ES-I3 (cell line): ENCODE data around the gene CERS6.

ENCODE experiments used
- H3K36me3 ChIP-seq: 2 replicates; pipeline ENCODE4 v1.6.1; 2013; ENCODE audit warnings: mild to moderate bottlenecking, low read length, control low read depth, moderate library complexity; ENCODE audit not compliant: insufficient read depth
- H3K4me1 ChIP-seq: 2 replicates; pipeline ENCODE4 v1.6.1; 2013; ENCODE audit warnings: mild to moderate bottlenecking, control low read depth, low read length; ENCODE audit not compliant: insufficient read depth
- H3K9ac ChIP-seq: 2 replicates; pipeline ENCODE4 v1.6.1; 2013; ENCODE audit warnings: low read depth, mild to moderate bottlenecking, low read length, moderate library complexity
- H3K9me3 ChIP-seq: 2 replicates; pipeline ENCODE4 v1.6.1; 2013; ENCODE audit warnings: mild to moderate bottlenecking, low read length, moderate library complexity; ENCODE audit not compliant: control insufficient read depth, insufficient read depth

CERS6 gene

DNA sequence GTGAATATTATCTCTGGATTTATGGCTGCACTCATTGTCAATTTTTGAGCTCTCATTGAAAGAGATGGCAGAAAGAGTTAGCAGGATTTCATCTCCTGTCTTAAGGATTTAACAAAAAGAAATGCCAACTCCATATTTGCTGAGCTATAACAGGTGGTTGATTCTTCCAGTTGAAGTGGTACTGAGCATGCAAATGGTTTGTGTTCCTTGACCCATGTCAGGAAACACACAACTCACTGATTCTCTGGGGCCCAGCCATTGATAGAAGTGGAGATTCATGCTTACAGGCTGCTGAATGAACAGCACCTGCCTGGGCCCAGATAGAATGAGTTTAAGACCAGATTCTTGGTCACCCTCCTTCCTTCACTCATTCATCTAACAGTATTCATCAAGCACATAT lies 128.8 kb downstream of the CERS6 start:
- Histone ChIP-seq H3K36me3 (peaks cover 3% of the 10 kb centered on the region; the same call in 1 of the 2 replicates), H3K4me1 (peaks cover 9% of the 10 kb centered on the region), H3K9ac (no peak overlapping the region), H3K9me3 (no peaks in the 10 kb centered on the region)

DNA sequence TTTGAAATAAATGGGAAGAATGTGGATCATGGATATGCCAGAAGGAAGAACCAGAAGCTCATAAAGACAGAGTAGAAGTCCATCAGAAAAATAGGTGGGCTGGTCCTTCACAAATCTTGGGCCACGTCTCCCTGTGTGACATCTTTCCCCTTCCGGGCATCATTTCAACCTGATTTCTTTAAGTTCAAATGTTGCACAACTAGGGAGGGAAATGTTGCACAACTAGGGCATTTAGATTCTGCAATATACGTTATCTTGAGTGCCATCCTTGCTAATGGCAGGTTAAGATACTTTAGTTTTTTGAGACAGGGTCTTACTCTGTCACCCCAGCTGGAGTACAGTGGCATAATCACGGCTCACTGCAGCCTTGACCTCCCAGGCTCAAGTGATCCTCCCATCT lies 129.6 kb downstream of the CERS6 start:
- no peaks in the 10 kb centered on the region for H3K9me3 ChIP-seq
- H3K4me1 ChIP-seq = peaks cover 12% of the 10 kb centered on the region
- H3K36me3 ChIP-seq = peaks cover 3% of the 10 kb centered on the region; the same call in 1 of the 2 replicates
- H3K9ac ChIP-seq = no peak overlapping the region

GRCh38 chr2:168587307-168587706 lies 131.2 kb downstream of the CERS6 start:
- Histone ChIP-seq H3K36me3 (peaks cover 3% of the 10 kb centered on the region; the same call in 1 of the 2 replicates), H3K9ac (no peak overlapping the region), H3K4me1 (peaks cover 18% of the 10 kb centered on the region), H3K9me3 (no peaks in the 10 kb centered on the region)

DNA sequence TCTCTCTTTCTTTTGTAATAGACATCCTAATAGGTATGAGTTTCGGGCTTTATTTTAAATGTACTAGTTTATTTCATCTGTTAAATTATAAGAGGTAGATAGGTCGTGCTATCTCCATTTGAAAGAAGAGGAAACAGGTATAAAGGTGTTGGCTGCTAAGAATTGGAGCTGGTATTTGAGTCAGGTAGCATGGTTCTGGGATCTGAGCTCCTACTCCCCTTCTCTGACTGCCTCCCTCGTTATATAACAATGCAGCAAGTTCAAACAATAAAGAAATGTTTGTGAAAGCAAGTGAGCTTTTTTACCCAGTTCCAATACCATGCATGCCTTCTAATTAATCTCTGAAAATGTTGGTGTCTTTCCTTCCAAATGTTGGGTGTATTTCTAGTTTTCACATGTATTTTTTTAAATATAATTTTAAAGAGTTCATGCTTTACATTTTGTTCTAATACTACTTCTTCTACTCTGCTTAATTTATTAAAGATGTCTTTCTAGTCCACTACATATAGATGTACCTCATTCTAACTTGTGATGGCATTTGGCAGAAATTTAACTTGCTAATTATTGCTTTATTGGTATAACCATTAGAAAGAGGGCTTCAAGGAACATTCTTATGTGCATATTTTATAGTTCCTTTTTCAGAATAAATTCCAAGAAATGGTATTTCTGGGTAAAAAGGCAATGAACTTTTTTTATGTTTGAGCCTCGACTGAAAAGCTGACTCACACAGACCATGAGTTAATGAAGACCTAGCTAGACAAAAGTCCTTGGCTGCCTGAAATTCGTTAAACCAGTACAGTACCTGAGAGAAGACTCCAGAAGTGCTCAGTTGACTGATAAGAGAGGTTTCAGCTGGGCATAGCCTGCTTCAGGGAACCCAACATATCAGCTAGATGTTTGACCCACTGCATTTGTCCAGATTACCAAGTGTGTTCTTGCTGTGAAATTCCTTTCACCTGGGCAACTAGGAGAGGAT lies 133.5 kb downstream of the CERS6 start:
- no peak overlapping the region for H3K9ac ChIP-seq
- no peaks in the 10 kb centered on the region for H3K9me3 ChIP-seq
- H3K4me1 ChIP-seq = peaks cover 26% of the 10 kb centered on the region
- H3K36me3 ChIP-seq = no peaks in the 10 kb centered on the region

GRCh38 chr2:168592181-168592831 lies 136.2 kb downstream of the CERS6 start:
- Histone ChIP-seq H3K4me1 (peaks cover 26% of the 10 kb centered on the region), H3K36me3 (no peaks in the 10 kb centered on the region), H3K9me3 (no peaks in the 10 kb centered on the region), H3K9ac (no peak overlapping the region)

GRCh38 chr2:168593713-168594112 lies 137.6 kb downstream of the CERS6 start:
- H3K4me1 ChIP-seq = peaks cover 26% of the 10 kb centered on the region
- no peaks in the 10 kb centered on the region for H3K36me3 ChIP-seq
- no peaks in the 10 kb centered on the region for H3K9me3 ChIP-seq
- H3K9ac ChIP-seq = no peak overlapping the region

GRCh38 chr2:168594778-168595177 lies 138.7 kb downstream of the CERS6 start:
- H3K4me1 ChIP-seq = peaks cover 18% of the 10 kb centered on the region
- no peak overlapping the region for H3K9ac ChIP-seq
- H3K9me3 ChIP-seq = no peaks in the 10 kb centered on the region
- no peaks in the 10 kb centered on the region for H3K36me3 ChIP-seq

DNA sequence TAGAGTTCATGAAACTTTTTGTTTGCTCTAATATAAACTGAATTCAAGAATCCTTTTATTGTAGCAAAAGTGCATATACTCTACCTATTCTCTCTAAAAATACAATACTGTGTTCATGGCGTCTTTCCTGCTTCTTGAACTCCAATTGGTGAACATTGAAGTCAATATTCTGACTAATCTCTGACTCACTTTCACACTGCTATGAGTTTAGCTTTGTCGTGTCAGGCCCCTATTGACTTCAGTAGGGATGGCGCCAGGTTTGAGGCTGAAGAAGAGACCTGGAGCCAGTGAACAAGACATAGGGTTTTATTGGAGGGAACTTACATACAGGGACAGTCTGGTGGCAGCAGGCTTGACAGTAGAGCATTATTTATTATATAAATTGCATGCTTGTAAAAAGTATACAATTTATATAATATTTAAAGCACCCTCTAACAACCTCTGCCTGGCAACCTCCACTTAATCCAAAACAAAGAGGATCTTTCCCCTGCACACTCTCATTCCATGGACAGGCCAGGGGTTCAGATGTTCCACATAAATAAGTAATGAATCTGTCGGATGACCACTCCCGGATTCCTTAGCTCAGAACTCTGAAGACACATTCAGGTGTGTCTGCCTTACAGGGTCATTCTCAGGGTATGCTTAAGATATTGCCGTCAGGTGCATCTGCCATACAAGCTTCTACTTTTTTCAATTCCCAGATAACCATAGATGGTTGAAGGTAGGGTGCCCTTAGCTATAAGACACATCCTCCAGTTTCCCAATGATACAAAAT lies 141.0 kb downstream of the CERS6 start:
- peaks cover 10% of the 10 kb centered on the region for H3K4me1 ChIP-seq
- H3K9ac ChIP-seq = no peak overlapping the region
- no peaks in the 10 kb centered on the region for H3K9me3 ChIP-seq
- H3K36me3 ChIP-seq = no peaks in the 10 kb centered on the region

DNA sequence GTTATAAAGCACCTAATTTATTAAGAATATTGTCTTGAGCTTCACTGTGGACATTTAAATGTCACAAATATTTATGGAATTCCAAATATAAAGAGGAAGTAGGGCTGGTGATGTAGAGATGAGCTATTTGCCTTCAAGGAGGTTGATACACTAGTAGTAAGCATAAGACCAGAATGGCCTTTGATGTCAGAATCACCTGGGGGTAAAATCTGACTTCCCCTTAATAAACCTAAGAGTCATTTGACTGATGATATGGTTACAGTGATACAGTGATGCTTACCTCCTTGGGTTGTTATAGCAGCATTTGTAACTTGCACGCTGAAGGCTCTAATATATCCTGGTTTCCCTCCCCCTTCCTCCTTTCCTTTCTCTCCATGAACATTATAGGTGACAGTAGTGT lies 143.7 kb downstream of the CERS6 start:
- no peaks in the 10 kb centered on the region; the same call in 1 of the 2 replicates for H3K9me3 ChIP-seq
- no peaks in the 10 kb centered on the region for H3K36me3 ChIP-seq
- no peaks in the 10 kb centered on the region for H3K4me1 ChIP-seq
- H3K9ac ChIP-seq = no peak overlapping the region

DNA sequence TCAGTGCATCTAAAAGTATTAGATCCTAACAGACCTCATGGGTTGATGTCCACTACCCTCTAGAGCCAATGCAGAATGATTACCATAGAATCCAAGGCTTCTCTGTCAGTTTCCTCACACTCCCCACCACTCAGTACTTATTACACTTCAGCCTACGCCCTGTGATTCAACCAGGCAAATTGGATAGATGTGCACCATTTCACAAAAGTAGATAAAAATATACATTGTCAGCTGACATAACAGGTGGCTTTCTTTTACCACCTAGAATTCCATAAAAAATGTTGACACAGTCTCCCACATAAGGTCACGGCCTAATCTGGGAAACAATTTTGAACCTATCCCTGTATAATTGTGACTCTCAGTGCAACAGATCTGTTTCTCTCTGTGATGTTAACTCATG lies 144.9 kb downstream of the CERS6 start:
- peaks cover 1% of the 10 kb centered on the region; the same call in 1 of the 2 replicates for H3K36me3 ChIP-seq
- no peaks in the 10 kb centered on the region for H3K4me1 ChIP-seq
- H3K9ac ChIP-seq = no peak overlapping the region
- peaks cover 12% of the 10 kb centered on the region for H3K9me3 ChIP-seq

- no peak overlapping the region for H3K9ac ChIP-seq
- peaks cover 9% of the 10 kb centered on the region; the same call in 1 of the 2 replicates for H3K36me3 ChIP-seq
- H3K4me1 ChIP-seq = no peaks in the 10 kb centered on the region
- peaks cover 13% of the 10 kb centered on the region for H3K9me3 ChIP-seq
Measured at GRCh38 chr2:168601741-168602140, 145.7 kb downstream of the CERS6 start.

GRCh38 chr2:168602379-168602778 lies 146.3 kb downstream of the CERS6 start:
- Histone ChIP-seq H3K9ac (no peak overlapping the region), H3K9me3 (peaks cover 13% of the 10 kb centered on the region), H3K36me3 (peaks cover 9% of the 10 kb centered on the region; the same call in 1 of the 2 replicates), H3K4me1 (no peaks in the 10 kb centered on the region)

DNA sequence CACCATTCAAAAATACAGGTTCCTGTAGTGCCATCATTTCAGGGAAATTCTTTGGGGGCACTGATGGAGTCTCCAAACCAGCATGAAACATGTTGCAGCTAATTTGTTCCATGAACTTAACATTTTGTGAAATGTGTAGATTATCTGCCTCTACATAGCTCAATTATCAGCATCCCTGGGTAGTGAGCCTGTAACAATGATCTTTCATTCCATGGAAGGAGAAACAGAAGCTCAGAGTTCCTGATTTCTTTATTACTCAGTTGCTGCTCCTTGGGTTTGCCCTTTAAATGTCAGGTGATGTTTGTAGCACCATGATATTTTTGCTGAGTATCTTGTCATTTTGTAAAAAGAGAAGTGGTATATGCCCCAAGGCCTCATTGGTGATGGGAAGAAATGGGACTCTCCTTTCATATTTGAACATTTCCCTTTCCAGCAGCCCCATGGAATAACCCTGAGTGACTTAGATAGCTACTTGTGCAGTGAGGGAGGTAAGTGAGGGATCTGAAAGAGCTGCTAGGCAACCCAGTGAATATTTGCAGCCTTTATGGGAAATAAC lies 146.9 kb downstream of the CERS6 start:
- Histone ChIP-seq H3K4me1 (no peaks in the 10 kb centered on the region), H3K36me3 (peaks cover 9% of the 10 kb centered on the region; the same call in 1 of the 2 replicates)

GRCh38 chr2:168603439-168603961 lies 147.4 kb downstream of the CERS6 start:
- Histone ChIP-seq H3K9ac (no peak overlapping the region), H3K4me1 (no peaks in the 10 kb centered on the region), H3K36me3 (peaks cover 9% of the 10 kb centered on the region; the same call in 1 of the 2 replicates), H3K9me3 (peaks cover 13% of the 10 kb centered on the region)

More for the DNA sequence above, 146.9 kb downstream of the CERS6 start:
- Histone ChIP-seq H3K9me3 (peaks cover 13% of the 10 kb centered on the region), H3K9ac (no peak overlapping the region)
